Erythroblast (primary cell): ENCODE data around the gene DHX36.

ENCODE experiments used
- DNase-seq, 2 experiments: peaks; one replicate each; lab custom pipeline; 2025; lab: John Stamatoyannopoulos, UW
- GATA1 ChIP-seq: IDR thresholded peaks from 2 replicates; pipeline ENCODE4 v1.6.1; 2011; ENCODE audit warnings: low read depth, mild to moderate bottlenecking, control low read depth, low read length, moderate library complexity
- POLR2A ChIP-seq: IDR thresholded peaks from 2 replicates; pipeline ENCODE4 v1.6.1; 2011; ENCODE audit warnings: mild to moderate bottlenecking, low read length

DHX36 gene, protein sequence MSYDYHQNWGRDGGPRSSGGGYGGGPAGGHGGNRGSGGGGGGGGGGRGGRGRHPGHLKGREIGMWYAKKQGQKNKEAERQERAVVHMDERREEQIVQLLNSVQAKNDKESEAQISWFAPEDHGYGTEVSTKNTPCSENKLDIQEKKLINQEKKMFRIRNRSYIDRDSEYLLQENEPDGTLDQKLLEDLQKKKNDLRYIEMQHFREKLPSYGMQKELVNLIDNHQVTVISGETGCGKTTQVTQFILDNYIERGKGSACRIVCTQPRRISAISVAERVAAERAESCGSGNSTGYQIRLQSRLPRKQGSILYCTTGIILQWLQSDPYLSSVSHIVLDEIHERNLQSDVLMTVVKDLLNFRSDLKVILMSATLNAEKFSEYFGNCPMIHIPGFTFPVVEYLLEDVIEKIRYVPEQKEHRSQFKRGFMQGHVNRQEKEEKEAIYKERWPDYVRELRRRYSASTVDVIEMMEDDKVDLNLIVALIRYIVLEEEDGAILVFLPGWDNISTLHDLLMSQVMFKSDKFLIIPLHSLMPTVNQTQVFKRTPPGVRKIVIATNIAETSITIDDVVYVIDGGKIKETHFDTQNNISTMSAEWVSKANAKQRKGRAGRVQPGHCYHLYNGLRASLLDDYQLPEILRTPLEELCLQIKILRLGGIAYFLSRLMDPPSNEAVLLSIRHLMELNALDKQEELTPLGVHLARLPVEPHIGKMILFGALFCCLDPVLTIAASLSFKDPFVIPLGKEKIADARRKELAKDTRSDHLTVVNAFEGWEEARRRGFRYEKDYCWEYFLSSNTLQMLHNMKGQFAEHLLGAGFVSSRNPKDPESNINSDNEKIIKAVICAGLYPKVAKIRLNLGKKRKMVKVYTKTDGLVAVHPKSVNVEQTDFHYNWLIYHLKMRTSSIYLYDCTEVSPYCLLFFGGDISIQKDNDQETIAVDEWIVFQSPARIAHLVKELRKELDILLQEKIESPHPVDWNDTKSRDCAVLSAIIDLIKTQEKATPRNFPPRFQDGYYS

DNA sequence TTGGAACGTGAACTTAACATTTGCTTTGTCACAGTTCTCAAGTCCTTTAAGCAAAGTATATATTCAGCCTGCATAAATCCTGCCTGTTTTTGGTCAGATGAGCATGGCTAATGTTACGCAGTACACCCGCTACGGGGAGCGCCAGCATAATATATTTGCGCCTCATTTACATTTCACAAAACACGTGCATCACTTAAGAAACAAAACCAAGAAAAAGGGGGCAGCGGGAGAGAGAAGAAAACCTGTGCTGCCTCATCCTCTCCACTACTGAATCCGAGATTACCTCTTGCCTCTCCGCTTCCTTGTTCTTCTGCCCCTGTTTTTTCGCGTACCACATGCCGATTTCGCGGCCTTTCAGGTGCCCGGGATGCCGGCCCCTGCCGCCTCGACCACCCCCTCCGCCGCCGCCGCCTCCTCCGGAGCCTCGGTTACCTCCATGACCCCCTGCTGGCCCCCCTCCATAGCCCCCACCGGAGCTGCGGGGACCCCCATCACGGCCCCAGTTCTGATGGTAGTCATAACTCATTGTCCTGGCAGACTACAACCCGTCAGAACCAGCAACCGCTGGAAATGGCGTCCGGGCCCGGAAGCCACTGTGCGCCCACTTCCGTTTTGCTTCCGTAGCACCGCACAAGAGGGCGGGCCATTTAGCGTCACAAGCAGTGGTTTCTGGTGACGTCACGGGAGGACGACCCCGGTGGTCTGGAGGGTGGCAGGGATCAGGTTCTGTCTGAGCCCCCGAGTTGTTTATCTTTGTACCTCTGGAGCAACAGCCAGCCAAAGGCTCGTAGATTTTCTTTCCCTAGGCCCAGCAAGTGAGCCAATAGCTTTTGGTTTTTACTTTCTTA lies at the start of gene DHX36:
TSS of gene DHX36 (minus strand) at position 597 of the 848 bp plus-strand sequence. CDS start at position 526, 71 bp downstream.
- TF ChIP-seq POLR2A (peak; percentile 89), GATA1 (no peak)
- DNase-seq = peak; percentile 93 to 94

DNA sequence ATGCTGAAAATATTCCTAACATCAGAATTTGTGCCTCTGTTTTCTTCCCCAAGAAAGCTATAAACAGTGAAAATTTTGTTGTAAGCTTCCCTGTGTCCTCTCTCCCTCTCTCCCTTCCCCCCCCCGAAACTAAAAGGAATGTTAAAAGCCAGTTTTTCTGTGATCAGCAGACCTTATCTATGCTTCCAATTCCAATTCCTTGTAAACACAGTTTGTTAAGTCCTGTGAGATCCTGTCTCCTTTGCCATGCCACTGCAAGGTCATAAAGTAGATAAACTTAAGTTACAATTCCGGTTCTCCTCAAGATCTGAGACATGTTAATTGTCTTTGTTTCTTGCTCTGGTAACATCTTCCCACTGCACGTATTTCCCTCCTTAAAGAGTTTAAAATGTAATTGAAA lies 42.9 kb upstream of the DHX36 start:
- DNase-seq = no peak
- TF ChIP-seq GATA1 = no peak
- TF ChIP-seq POLR2A = no peak

DNA sequence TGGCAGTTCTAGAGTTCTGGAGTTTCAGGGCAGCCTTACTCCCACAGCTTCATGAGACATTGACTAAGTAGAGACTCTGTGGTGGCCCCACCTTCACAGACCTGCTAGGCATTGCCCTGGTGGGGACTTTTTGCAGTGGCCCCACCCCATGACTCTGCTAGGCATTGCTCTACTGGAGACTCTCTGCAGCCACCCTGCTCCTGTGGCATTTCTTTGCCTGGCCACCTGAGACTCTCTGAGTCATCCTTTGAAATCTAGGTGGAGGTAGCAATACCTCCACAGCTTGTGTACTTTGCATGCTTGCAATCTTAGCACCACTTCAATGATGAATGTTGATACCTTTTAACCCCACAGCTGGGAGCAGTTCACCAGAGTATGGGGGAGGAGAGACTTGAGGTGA lies 40.6 kb upstream of the DHX36 start:
- no peak for DNase-seq
- TF ChIP-seq GATA1 (no peak), POLR2A (no peak)

DNA sequence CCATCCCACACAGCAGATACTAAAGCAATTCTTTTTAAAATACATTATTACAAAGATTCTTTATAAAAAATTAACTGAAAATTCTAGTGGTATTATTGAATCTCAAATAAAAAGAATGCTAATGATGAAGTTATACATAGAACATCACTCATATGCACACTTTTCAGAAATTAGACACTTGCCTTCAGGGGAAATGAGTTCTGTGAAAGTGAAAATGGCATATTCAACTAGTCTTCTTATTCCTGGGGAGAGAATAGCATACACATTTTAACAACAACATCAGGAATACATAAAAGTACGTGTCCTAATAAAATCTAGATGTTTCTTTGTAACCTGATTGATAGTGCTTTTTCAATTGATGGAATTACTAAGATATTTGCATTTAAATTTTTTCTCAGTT lies 36.8 kb upstream of the DHX36 start:
- no peak for DNase-seq
- no peak for TF ChIP-seq GATA1
- TF ChIP-seq POLR2A = no peak

DNA sequence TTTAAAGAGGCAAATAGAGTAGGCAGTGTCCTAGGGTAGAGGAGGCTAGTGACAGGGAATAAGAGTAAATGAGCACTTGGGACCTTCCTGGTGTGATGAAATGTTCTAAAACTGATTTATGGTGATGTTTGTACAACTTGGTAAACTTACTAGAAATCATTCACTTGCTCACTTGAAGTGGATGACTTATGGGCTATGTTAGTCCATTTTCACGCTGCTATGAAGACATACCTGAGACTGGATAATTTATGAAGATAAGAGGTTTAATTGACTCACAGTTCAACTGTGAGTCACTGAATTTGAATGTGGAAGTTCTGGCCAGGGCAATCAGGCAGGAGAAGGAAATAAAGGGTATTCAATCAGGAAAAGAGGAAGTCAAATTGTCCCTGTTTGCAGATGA lies 31.7 kb upstream of the DHX36 start:
- no peak for DNase-seq
- TF ChIP-seq GATA1 (no peak), POLR2A (no peak)

DNA sequence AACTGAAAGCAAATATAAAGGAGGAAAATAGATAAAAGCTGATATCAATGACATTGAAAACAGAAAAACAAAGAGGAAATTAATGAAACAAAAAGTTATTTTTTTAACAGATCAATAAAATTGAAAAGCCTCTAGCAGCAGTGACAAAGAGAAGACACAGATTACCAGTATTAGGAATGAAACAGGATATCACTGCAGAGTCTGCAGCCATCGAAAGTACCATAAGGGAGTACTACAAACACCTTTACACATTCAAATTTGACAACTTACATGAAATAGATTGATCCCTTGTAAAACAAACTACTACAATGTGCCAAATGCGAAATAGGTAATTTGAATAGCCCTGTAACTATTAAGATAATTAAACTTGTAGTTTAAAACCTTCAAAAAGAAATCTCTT lies 24.9 kb upstream of the DHX36 start:
- TF ChIP-seq GATA1 = no peak
- TF ChIP-seq POLR2A = no peak
- no peak for DNase-seq

DNA sequence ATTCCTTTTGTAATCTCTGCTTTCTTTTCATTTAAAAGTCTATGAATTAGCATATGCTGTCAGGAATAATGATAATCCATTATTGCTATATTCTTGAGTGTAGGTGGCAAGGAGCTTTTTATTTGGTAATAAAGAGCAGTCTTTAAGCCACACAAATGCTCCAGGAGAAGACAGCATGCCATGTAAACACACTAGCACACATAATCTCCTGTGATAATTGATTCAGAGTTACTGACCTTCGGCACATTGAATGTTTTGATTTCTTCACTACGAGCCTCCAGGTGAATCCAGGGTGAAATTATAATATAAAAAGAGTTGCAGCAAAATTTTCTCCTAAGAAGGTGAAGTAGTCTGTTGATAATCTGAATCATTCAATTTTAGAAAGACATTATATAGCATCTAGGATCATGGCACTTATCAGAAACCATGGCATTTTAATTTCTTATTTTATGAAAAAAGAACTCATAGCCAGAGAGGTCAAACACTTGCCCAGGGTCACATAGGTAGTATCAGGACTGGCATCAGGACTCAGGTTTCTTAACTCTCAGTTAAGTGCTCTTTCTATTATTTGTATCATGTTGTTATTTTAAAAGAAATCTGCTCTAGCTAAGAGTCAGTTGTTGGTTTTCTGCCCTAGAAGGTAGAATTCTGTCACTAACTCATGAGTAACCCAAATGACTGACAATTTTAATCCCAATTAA lies 21.3 kb upstream of the DHX36 start:
- TF ChIP-seq GATA1 (no peak), POLR2A (no peak)
- DNase-seq = no peak

DNA sequence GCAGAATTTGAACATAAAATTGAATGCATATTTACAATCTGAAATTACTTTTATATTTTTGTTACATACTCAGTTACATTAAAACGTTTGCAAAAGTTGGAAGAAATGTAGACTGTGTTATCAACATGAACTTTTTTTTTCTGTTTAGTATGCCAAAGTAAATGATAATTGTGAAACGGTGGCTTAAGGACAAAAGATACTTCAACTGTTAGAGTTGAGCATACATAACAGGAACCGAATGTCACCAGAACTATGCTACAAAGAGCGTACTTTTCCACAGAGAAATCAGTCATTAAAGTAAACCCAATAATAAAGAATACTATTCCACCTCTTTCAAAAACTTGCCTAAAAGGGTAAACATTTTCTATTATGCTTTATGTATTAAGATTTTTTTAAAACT lies 14.3 kb upstream of the DHX36 start:
- DNase-seq = no peak
- TF ChIP-seq GATA1 = no peak
- TF ChIP-seq POLR2A = no peak

DNA sequence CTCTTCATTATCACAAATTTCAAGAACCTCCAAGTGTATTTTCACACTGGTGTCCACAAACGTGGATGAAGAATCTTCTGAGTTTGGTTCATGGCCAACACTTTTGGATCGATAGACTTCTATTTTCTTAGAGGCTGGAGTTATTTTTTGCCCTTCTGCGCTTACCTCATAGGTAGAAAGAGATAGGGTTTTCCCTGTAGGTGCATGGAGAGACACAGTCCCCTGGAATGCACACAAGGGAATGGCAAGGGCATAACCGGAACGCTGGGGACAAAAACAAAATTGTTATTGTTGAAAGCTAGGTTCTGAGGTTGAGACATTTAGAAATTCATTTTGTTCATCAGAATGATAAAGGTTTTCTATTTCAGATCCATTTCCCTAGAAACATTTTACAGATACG lies 13.7 kb upstream of the DHX36 start:
- no peak for DNase-seq
- TF ChIP-seq POLR2A = no peak
- no peak for TF ChIP-seq GATA1

DNA sequence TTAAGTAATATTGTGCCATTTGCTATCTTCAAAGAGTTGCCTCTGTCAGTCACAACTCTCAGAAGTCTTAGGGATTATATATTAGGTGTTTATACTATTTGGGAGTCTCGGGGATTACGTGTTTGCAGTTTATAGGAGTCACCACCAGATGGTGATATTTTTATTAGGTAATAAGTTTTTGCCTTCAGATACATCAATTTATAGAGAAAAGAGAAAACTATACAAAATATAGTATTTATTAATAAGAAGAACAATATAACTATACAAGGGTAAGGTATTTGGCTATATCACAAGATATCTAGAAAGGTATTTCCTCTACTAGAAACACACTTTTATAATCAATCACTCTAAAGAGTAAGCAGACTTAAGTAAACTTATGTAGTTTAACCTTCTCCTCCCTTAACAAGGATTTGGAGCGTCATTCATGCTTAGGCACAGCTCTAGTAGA lies 10.7 kb upstream of the DHX36 start:
- peak; percentile 21 to 53 for DNase-seq

DNA sequence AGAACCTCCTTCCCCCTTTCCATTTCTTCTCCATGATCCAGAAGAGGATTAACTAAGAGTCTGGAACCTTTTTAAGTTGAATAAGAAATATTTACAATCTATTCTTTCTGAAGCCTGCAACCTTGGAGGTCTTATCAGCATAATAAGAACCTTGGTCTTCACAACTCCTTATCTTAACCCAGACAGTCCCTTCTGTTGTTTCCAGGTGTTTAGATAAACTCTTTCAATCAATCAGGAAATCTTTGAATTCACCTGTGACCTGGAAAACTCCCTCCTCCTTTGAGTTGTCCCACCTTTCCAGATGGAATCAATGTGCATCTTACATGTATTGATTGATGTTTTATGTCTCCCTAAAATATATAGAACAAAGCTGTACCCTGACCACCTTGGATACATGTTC lies 3.6 kb upstream of the DHX36 start:
- TF ChIP-seq POLR2A = no peak
- no peak for TF ChIP-seq GATA1
- DNase-seq = peak; percentile 6 to 34

More for the DNA sequence above, 10.7 kb upstream of the DHX36 start:
- TF ChIP-seq GATA1 (no peak), POLR2A (no peak)

DNA sequence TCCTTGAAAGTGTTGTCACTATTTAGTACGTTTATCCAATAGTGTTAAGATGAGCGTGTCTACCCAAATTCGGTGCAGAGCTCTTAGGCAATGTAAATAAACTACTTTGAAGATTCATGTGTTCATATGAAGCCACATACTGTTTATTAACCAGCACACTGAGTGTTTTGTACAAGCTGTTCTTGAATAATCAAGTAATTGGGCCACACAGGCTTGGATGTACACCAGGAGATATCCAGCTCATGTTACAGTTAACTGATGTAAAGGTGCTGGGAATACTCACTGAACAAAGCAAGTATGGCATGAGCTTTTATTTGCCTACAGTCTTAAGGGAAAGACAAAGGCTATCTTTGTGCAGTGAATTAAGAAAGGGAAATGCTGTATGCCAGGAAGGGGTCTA lies 632 bp upstream of the DHX36 start:
- DNase-seq = peak in 1 of 2 experiments; percentile 55
- no peak for TF ChIP-seq POLR2A
- no peak for TF ChIP-seq GATA1
